Keratinocyte (primary cell): ENCODE results near the gene JAKMIP2. TPM values are rescaled to one million over a fixed set of nuclear protein-coding genes. Genes with fewer than 3 reads are reported as not detected.

Source experiments
- DNase-seq: peaks from one replicate; pipeline ENCODE4 v3.0.0-alpha.2; 2011; ENCODE audit warnings: low read depth, missing footprints, low spot score
- FAIRE-seq: peaks from 2 replicates; lab custom pipeline; 2011; peaks lifted over from hg19 to GRCh38; lab: Jason Lieb, UNC
- H2AFZ ChIP-seq: 2 replicates; pipeline ENCODE4 v1.6.0; 2012; ENCODE audit warnings: low read length, control low read depth, inconsistent platforms; ENCODE audit not compliant: control insufficient read depth
- H3K27ac ChIP-seq: 2 replicates; pipeline ENCODE4 v1.5.1; 2011; ENCODE audit warnings: low read length; ENCODE audit not compliant: control insufficient read depth, insufficient read depth
- H3K27me3 ChIP-seq: 3 replicates; pipeline ENCODE4 v1.6.0; 2011; ENCODE audit warnings: low read length; ENCODE audit not compliant: control insufficient read depth, insufficient read depth; ENCODE audit errors: extremely low read depth
- H3K36me3 ChIP-seq, 2 experiments: 2 replicates in 1 of 2; 3 replicates in 1 of 2; pipeline ENCODE4 v1.5.1; 2011; ENCODE audit warnings: low read length in 2 of 2, mild to moderate bottlenecking in 1 of 2; ENCODE audit not compliant: control insufficient read depth in 2 of 2, insufficient read depth in 2 of 2; ENCODE audit errors: extremely low read depth in 1 of 2
- H3K4me1 ChIP-seq: 3 replicates; pipeline ENCODE4 v1.5.1; 2011; ENCODE audit warnings: low read length; ENCODE audit not compliant: control insufficient read depth, insufficient read depth; ENCODE audit errors: extremely low read depth
- H3K4me2 ChIP-seq: 3 replicates; pipeline ENCODE4 v1.6.0; 2011; ENCODE audit warnings: low read depth, low read length; ENCODE audit not compliant: control insufficient read depth, insufficient read depth; ENCODE audit errors: extremely low read depth
- H3K4me3 ChIP-seq, 3 experiments: fragments of 200-600 bp in 1 of 3; sonication (generic) in 1 of 3; 2 replicates in 2 of 3; 3 replicates in 1 of 3; pipeline ENCODE4 v1.5.1; 2011 to 2016; ENCODE audit warnings: low read length in 3 of 3, mild to moderate bottlenecking in 3 of 3, control low read depth in 2 of 3, inconsistent platforms in 1 of 3, low read depth in 1 of 3, mixed read lengths in 1 of 3, mixed run types in 1 of 3, moderate library complexity in 1 of 3; ENCODE audit not compliant: control insufficient read depth in 2 of 3, insufficient read depth in 2 of 3; ENCODE audit errors: extremely low read depth in 1 of 3
- H3K79me2 ChIP-seq: 2 replicates; pipeline ENCODE4 v1.6.0; 2012; ENCODE audit warnings: low read length; ENCODE audit not compliant: control insufficient read depth, insufficient read depth
- H3K9ac ChIP-seq: 3 replicates; pipeline ENCODE4 v1.6.0; 2011; ENCODE audit warnings: low read length; ENCODE audit not compliant: control insufficient read depth, insufficient read depth; ENCODE audit errors: extremely low read depth
- H3K9me1 ChIP-seq: 3 replicates; pipeline ENCODE4 v1.6.0; 2011; ENCODE audit warnings: low read length; ENCODE audit not compliant: control insufficient read depth, insufficient read depth; ENCODE audit errors: extremely low read depth
- H3K9me3 ChIP-seq: 2 replicates; pipeline ENCODE4 v1.5.1; 2012; ENCODE audit warnings: low read depth, low read length; ENCODE audit not compliant: control insufficient read depth
- H4K20me1 ChIP-seq: 3 replicates; pipeline ENCODE4 v1.6.0; 2011; ENCODE audit warnings: low read length; ENCODE audit not compliant: control insufficient read depth, insufficient read depth; ENCODE audit errors: extremely low read depth
- EZH2 ChIP-seq: IDR thresholded peaks from one replicate; pipeline ENCODE4 v1.6.1; 2012; ENCODE audit warnings: inconsistent platforms, mild to moderate bottlenecking, low read length, moderate library complexity
- dilution Hi-C: fragments of 300-500 bp; cut with MboI; formaldehyde crosslinking; loops from one replicate; pipeline ENCODE4 v1.7.0; 2020; ENCODE audit warnings: low sequenced_read_pairs; ENCODE audit not compliant: extremely low pct_ligation_motif_present
- polyA plus RNA-seq, 5 experiments: library from polyadenylated mRNA; depleted of rRNA in 3 of 5; stranded (reverse) in 3 of 5; stranded (forward) in 1 of 5; unstranded in 1 of 5; fragments of >200 nt; gene quantifications; 1 replicate in 1 of 5; 2 replicates in 3 of 5; 3 replicates in 1 of 5; pipeline versions ENCODE4 v1.2.1 to v1.2.3, GENCODE V29; 2011 to 2012; ENCODE audit warnings: missing spikeins in 2 of 5, low read depth in 1 of 5, low replicate concordance in 1 of 5
- TF ChIP-seq, protein P1 (sequence below), 3 experiments: IDR thresholded peaks in 1 of 3; conservative IDR thresholded peaks in 1 of 3; optimal IDR thresholded peaks in 1 of 3; 2 replicates in 2 of 3; 3 replicates in 1 of 3; pipeline versions ENCODE3 to v1.5.1; 2011; ENCODE audit warnings: low read length in 3 of 3, mild to moderate bottlenecking in 3 of 3, moderate library complexity in 2 of 3, control low read depth in 1 of 3, inconsistent platforms in 1 of 3; ENCODE audit not compliant: insufficient read depth in 2 of 3; ENCODE audit errors: extremely low read depth in 1 of 3

JAKMIP2 gene
- polyA plus RNA-seq, 1 donor (not counting 4 experiments of a cell fraction or from before 2014, with no cell fraction given) = not detected

- Histone ChIP-seq H3K4me3 (no peak overlapping the region), H4K20me1 (no peaks in the 10 kb centered on the region), H2AFZ (no peak overlapping the region), H3K4me1 (no peaks in the 10 kb centered on the region), H3K4me2 (no peak overlapping the region), H3K9me3 (no peaks in the 10 kb centered on the region), H3K9me1 (no peaks in the 10 kb centered on the region), H3K27ac (no peak overlapping the region), H3K36me3 (no peaks in the 10 kb centered on the region), H3K9ac (no peak overlapping the region), H3K27me3 (no peaks in the 10 kb centered on the region), H3K79me2 (no peaks in the 10 kb centered on the region)
- DNase-seq = no peak
- FAIRE-seq = no peak
- dilution Hi-C loops = no loop called here
- TF ChIP-seq, protein P1, sequence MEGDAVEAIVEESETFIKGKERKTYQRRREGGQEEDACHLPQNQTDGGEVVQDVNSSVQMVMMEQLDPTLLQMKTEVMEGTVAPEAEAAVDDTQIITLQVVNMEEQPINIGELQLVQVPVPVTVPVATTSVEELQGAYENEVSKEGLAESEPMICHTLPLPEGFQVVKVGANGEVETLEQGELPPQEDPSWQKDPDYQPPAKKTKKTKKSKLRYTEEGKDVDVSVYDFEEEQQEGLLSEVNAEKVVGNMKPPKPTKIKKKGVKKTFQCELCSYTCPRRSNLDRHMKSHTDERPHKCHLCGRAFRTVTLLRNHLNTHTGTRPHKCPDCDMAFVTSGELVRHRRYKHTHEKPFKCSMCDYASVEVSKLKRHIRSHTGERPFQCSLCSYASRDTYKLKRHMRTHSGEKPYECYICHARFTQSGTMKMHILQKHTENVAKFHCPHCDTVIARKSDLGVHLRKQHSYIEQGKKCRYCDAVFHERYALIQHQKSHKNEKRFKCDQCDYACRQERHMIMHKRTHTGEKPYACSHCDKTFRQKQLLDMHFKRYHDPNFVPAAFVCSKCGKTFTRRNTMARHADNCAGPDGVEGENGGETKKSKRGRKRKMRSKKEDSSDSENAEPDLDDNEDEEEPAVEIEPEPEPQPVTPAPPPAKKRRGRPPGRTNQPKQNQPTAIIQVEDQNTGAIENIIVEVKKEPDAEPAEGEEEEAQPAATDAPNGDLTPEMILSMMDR (optimal IDR thresholded peaks at IDR 0.05 in 1 of 3, IDR thresholded peaks at IDR 0.05 in 1 of 3, conservative IDR thresholded peaks at IDR 0.05 in 1 of 3; ENCODE audit: extremely low read depth in 1 of 3, insufficient read depth in 2 of 3, low read length in 3 of 3) = no peak
Measured at GRCh38 chr5:147752666-147753290, 29.8 kb downstream of the JAKMIP2 start.

GRCh38 chr5:147752033-147752432, 30.5 kb downstream of the JAKMIP2 start:
- H3K36me3 ChIP-seq = no peaks in the 10 kb centered on the region
- H4K20me1 ChIP-seq = no peaks in the 10 kb centered on the region
- no peaks in the 10 kb centered on the region for H3K79me2 ChIP-seq
- H3K27ac ChIP-seq = no peak overlapping the region
- no peak overlapping the region for H3K4me3 ChIP-seq
- dilution Hi-C loops = no loop called here
- H3K9ac ChIP-seq = no peak overlapping the region
- no peaks in the 10 kb centered on the region for H3K4me1 ChIP-seq
- H3K4me2 ChIP-seq = no peak overlapping the region
- no peaks in the 10 kb centered on the region for H3K9me1 ChIP-seq
- TF ChIP-seq, protein P1 (optimal IDR thresholded peaks at IDR 0.05 in 1 of 3, IDR thresholded peaks at IDR 0.05 in 1 of 3, conservative IDR thresholded peaks at IDR 0.05 in 1 of 3; ENCODE audit: extremely low read depth in 1 of 3, insufficient read depth in 2 of 3, low read length in 3 of 3) = no peak
- no peak for TF ChIP-seq EZH2
- H3K27me3 ChIP-seq = no peaks in the 10 kb centered on the region
- no peak for FAIRE-seq
- no peak for DNase-seq
- no peaks in the 10 kb centered on the region for H3K9me3 ChIP-seq
- H2AFZ ChIP-seq = no peak overlapping the region
